Measurements from ENCODE around the gene IGFLR1.

GRCh38 chr19:35733180-35734125 is 8.8 kb downstream of the IGFLR1 start:
- TF ChIP-seq CTCF (IDR thresholded peaks at IDR 0.05): no peak
- no peak for TF ChIP-seq POLR2A (IDR thresholded peaks at IDR 0.05)
